OCI-LY1 (cell line): ENCODE results near the gene RPS23.
A peak's percentile ranks its signal among the peaks of the same experiment; 100 is the strongest.

Experiments used
- H2AFZ ChIP-seq: fragments of 200-600 bp; sonication (generic), shearing (Covaris generic); 2 replicates; pipeline ENCODE4 v1.6.0; 2014; ENCODE audit warnings: antibody characterized with exemption, mild to moderate bottlenecking, low read length
- H3F3A ChIP-seq: fragments of 200-600 bp; sonication (generic), shearing (Covaris generic); 2 replicates; pipeline ENCODE4 v1.6.0; 2014; ENCODE audit warnings: mild to moderate bottlenecking, antibody characterized with exemption, low read length, moderate library complexity; ENCODE audit not compliant: insufficient read depth
- H3K27ac ChIP-seq: fragments of 200-600 bp; sonication (generic); 2 replicates; pipeline ENCODE4 v1.5.1; 2014; ENCODE audit warnings: low read length, mixed run types, mild to moderate bottlenecking, low read depth; ENCODE audit not compliant: poor library complexity, severe bottlenecking
- H3K27me3 ChIP-seq: fragments of 200-600 bp; sonication (generic); 2 replicates; pipeline ENCODE4 v1.6.0; 2014; ENCODE audit warnings: antibody characterized with exemption, mild to moderate bottlenecking, low read length, moderate library complexity; ENCODE audit not compliant: insufficient read depth
- H3K36me3 ChIP-seq: fragments of 200-600 bp; sonication (generic); 2 replicates; pipeline ENCODE4 v1.6.1; 2014; ENCODE audit warnings: mild to moderate bottlenecking, antibody characterized with exemption, low read length, moderate library complexity, mixed read lengths; ENCODE audit not compliant: insufficient read depth
- H3K4me1 ChIP-seq: fragments of 200-600 bp; sonication (generic); 2 replicates; pipeline ENCODE4 v1.5.1; 2014; ENCODE audit warnings: mild to moderate bottlenecking, low read length, moderate library complexity; ENCODE audit not compliant: insufficient read depth, severe bottlenecking
- H3K4me2 ChIP-seq: fragments of 200-600 bp; sonication (generic), shearing (Covaris generic); 2 replicates; pipeline ENCODE4 v1.6.1; 2014; ENCODE audit warnings: low read length
- H3K4me3 ChIP-seq: fragments of 200-600 bp; sonication (generic); 2 replicates; pipeline ENCODE4 v1.5.1; 2014; ENCODE audit warnings: low read length, low read depth, mild to moderate bottlenecking, mixed read lengths; ENCODE audit not compliant: poor library complexity, severe bottlenecking
- H3K79me2 ChIP-seq: fragments of 200-600 bp; shearing (Covaris generic); 2 replicates; pipeline ENCODE4 v1.6.1; 2016; ENCODE audit warnings: mixed run types, low read length, mixed read lengths; ENCODE audit not compliant: insufficient read depth
- H3K9ac ChIP-seq: fragments of 200-600 bp; sonication (generic), shearing (Covaris generic); 2 replicates; pipeline ENCODE4 v1.6.1; 2014; ENCODE audit warnings: mild to moderate bottlenecking, low read length, mixed read lengths
- H3K9me2 ChIP-seq: fragments of 200-600 bp; sonication (generic), shearing (Covaris generic); 2 replicates; pipeline ENCODE4 v1.6.1; 2014; ENCODE audit warnings: low read depth, mild to moderate bottlenecking, low read length, mixed read lengths
- H3K9me3 ChIP-seq: fragments of 200-600 bp; shearing (Covaris generic); 2 replicates; pipeline ENCODE4 v1.6.1; 2014; ENCODE audit warnings: low read length, mixed read lengths
- H4K20me1 ChIP-seq: fragments of 200-600 bp; sonication (generic), shearing (Covaris generic); 2 replicates; pipeline ENCODE4 v1.6.0; 2016; ENCODE audit warnings: mild to moderate bottlenecking, low read length; ENCODE audit not compliant: insufficient read depth
- EZH2 ChIP-seq: fragments of 200-600 bp; sonication (generic), shearing (Covaris generic); IDR thresholded peaks from 2 replicates; pipeline ENCODE4 v1.8.0; 2017; ENCODE audit warnings: borderline replicate concordance, mixed run types, mild to moderate bottlenecking, antibody characterized with exemption, low read length, moderate library complexity, mixed read lengths
- TF ChIP-seq, protein P1 (sequence below): fragments of 200-600 bp; sonication (generic), shearing (Covaris generic); IDR thresholded peaks from 2 replicates; pipeline ENCODE4 v1.5.1; 2017; ENCODE audit warnings: mild to moderate bottlenecking, antibody characterized with exemption, low read length, moderate library complexity, mixed read lengths

RPS23 gene

GRCh38 chr5:82225525-82226172 is 52.5 kb downstream of the RPS23 start:
- no peak overlapping the region for H3K27ac ChIP-seq
- H3K4me1 ChIP-seq = no peaks in the 10 kb centered on the region
- no peaks in the 10 kb centered on the region for H3K9me2 ChIP-seq
- H3K4me2 ChIP-seq = no peak overlapping the region
- no peak overlapping the region for H3K9ac ChIP-seq
- H3F3A ChIP-seq = no peaks in the 10 kb centered on the region
- H3K4me3 ChIP-seq = no peak overlapping the region
- H3K79me2 ChIP-seq = no peaks in the 10 kb centered on the region
- TF ChIP-seq, protein P1, sequence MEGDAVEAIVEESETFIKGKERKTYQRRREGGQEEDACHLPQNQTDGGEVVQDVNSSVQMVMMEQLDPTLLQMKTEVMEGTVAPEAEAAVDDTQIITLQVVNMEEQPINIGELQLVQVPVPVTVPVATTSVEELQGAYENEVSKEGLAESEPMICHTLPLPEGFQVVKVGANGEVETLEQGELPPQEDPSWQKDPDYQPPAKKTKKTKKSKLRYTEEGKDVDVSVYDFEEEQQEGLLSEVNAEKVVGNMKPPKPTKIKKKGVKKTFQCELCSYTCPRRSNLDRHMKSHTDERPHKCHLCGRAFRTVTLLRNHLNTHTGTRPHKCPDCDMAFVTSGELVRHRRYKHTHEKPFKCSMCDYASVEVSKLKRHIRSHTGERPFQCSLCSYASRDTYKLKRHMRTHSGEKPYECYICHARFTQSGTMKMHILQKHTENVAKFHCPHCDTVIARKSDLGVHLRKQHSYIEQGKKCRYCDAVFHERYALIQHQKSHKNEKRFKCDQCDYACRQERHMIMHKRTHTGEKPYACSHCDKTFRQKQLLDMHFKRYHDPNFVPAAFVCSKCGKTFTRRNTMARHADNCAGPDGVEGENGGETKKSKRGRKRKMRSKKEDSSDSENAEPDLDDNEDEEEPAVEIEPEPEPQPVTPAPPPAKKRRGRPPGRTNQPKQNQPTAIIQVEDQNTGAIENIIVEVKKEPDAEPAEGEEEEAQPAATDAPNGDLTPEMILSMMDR = peak; percentile 92
- TF ChIP-seq EZH2 = no peak
- no peaks in the 10 kb centered on the region for H3K36me3 ChIP-seq
- no peaks in the 10 kb centered on the region for H3K27me3 ChIP-seq
- H3K9me3 ChIP-seq = no peaks in the 10 kb centered on the region
- H4K20me1 ChIP-seq = no peaks in the 10 kb centered on the region
- H2AFZ ChIP-seq = no peak overlapping the region
